Breast epithelium (tissue), 3 donors: ENCODE data around the gene C10orf120.

Experiments
- POLR2A ChIP-seq: fragments of 450-650 bp; IDR thresholded peaks from one replicate; pipeline ENCODE4 v1.6.1; 2016; ENCODE audit warnings: antibody characterized with exemption, mild to moderate bottlenecking, moderate library complexity
- POLR2AphosphoS5 ChIP-seq, 3 donors: sonication (generic); formaldehyde crosslinking; IDR thresholded peaks; one replicate each; pipeline ENCODE4 v1.6.1; 2017; ENCODE audit warnings: antibody characterized with exemption in 3 of 3

DNA sequence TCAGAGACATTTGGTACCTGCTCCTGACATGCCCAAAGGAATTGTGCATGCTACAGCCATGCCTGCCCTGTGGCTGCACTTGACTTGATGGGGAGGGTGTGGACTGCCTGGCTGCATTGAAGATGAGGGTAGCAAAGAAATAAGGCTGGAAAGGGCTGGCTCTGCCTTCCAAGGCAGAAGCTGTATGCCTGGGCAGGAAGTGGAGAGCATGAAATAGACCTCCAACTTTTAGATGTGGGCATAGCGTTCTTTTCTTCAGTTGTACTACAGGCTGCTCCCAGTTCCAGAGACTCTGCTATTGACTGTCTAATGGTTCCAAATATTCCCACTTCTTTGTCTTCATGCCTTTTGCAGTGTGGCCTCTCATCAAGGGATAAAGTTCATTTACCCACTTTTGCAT, 3.0 kb downstream of the C10orf120 start:
- TF ChIP-seq POLR2AphosphoS5 (IDR thresholded peaks at IDR 0.05) (no peak), POLR2A (no peak)
